ENCODE results near the gene NAA35.

The NAA35 gene

DNA sequence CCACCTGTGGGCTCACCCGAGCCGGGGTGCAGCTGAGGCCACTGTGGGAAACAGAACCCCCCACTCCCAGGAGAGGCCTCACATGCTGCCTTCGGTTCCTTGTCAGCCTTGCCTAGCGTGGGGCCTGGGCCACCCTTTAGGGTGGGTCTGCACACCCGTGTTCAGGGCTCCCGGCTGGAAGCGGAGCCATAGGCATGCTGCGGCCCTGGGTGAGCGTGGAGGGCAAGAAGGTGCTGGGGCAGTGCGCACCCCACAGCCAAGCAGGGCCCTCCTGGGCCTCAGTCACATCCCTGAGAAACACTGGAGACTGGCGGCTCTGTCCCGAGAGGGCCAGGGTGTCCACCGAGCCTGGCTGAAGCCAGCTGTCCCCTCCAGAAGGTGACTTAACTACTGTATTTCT is 116.5 kb downstream of the NAA35 start:
- FAIRE-seq, result no peak
- DNase-seq (ENCODE audit: insufficient read length, low spot score), result no peak

DNA sequence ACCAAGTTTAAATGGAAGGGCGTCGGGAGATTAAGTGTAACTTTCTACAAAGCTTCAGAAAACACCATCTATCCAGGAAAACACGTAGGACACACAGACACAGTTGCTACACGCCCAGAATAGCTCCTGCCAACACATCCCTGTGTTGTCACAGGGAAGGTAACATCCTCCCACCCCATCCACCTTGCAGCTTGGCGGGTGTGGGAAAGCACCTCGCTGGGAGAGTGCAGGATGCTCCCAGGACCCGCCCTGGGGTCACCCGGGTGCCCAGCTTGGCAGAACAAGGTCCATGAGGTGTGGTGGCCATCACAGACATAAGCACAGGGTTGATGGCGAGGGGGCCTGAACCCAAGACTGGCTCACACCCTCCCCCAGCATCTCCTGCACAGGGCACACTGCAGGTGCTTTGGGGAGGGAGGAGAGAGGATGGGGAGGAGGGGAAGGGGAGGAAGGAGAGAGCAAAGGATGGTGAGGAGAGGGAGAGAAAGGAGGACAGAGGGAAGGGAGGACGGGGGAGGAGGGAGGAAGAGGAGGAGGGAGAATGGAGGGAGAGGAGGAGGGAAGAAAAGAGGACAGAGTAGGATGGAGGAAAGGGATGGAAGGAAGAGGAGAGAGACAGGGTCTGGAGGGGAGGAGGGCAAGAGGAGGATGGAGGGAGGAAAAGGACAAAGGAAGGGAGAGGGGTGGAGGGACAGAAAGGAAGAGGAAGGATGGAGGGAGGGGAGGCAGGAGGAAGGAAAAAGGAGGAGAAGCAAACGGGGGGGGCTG is 121.2 kb downstream of the NAA35 start:
- no peak for DNase-seq (ENCODE audit: insufficient read length, low spot score)
- FAIRE-seq, result no peak

DNA sequence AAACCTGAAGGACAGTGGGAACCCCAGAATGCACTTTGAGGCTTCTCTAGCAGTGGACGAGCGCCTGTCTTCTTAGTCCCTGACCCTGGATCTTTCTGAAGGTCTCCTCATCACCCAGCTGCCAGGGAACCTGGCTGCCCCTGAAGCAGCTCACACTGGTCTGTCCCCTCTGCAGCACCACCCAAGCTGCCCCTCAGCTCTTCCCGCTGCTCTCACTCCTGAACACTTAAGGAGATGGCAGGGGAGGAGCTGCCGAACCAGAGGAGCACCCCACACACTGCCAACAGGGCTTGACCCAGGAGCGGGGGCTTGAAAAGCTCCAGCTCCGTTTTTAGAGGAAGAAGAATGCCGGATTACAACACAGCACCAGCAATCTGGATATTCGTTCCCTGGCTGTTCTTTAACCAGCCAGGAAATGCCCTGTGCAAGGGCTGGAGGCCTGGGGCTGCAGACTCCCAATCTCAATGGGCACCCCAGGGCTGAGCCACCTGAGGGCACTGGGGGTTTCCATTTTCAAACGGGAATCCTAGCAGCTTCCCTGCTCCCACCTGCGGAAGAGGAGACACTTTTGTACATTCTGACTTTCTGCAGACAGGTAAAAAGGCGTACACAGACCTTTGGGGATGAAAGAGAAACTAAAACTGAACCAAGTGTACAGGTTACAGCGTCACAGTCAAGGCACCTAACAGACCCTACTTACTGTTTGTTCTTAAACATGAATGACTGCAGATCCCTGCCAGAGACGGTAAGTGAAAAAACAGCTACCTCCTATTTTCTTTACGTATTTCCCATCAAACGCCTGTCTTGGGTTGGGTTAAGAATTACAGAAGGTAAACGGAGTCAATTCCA is 122.1 kb downstream of the NAA35 start:
- DNase-seq (ENCODE audit: insufficient read length, low spot score) (no peak), FAIRE-seq (no peak)

DNA sequence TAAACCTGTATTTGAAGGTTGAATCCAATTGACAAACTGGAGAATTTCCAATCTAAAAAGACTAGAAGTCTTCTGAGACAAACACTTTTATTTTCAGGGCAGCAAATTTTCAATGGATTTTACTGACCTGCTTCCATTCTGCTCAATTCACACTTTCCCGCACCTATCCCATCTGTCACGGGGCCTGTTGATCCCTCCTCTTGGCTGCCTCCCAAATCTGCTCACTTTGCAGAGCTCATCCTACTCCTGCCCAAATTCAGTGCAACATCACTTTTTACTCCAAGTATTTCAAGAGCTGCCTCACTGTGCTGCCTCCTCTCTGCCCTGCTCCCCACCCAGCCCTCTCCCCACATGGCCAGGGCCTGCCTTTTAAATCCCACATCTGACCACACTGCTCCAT is 123.3 kb downstream of the NAA35 start:
- DNase-seq (ENCODE audit: insufficient read length, low spot score) (no peak), FAIRE-seq (no peak)

DNA sequence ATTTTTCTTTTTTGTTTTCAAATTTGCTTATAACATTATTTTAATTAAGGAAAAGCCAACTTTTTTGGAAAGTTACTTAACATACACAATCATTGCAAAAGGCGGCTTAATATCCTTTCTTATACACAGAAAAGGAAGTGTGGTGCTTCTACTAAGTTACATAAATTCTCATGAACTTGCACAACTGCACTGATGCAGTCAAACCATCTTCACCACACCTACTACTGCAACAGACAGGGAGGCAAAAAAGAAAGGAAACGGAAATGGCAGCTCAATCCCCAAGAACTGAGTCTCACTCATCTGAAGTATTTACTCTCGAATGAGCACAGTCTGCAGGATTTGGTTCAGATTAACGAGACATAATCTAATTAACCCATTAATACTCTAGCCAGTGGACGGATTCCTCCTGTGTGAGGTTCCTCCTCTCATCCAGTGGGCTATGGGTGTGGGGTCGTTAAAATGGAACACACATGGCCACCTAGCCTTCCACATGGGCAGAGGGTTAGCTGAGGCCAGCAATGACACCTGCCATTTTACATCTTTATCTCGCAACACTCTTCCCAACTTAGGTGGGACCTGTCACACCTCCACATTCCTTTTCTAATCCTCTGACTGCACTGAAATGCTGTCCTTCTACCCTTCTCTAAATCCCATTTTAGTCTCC is 128.4 kb downstream of the NAA35 start:
- no peak for FAIRE-seq

More for the DNA sequence above, 128.4 kb downstream of the NAA35 start:
- no peak for DNase-seq (ENCODE audit: insufficient read length, low spot score)
